H9 (cell line): ENCODE results near the gene BBS1. TPM values are rescaled to one million over a fixed set of nuclear protein-coding genes. Genes with fewer than 3 reads are reported as not detected.

Experiments
- total RNA-seq: library from RNA; stranded (reverse); gene quantifications from 2 replicates; pipeline ENCODE4 v1.2.1, GENCODE V29; 2021

The BBS1 gene
- total RNA-seq, 1 experiment from 2014 or later: 27.2 TPM

Other genes starting within 250 kb of the BBS1 start
- gene RAB1B, start 242.0 kb upstream of the BBS1 start, total RNA-seq: 118 and 122 TPM in 2 replicates
- 11.8 and 12.0 TPM in 2 replicates for gene CNIH2, start 232.5 kb upstream of the BBS1 start, total RNA-seq
- gene YIF1A, start 221.5 kb upstream of the BBS1 start, total RNA-seq: 64.3 and 71.6 TPM in 2 replicates
- gene TMEM151A, start 218.7 kb upstream of the BBS1 start, total RNA-seq: 1.2 and 1.4 TPM in 2 replicates
- gene CD248, start 193.6 kb upstream of the BBS1 start, total RNA-seq: 1.3 and 1.5 TPM in 2 replicates
- gene RIN1, start 174.2 kb upstream of the BBS1 start, total RNA-seq: 5.4 and 5.5 TPM in 2 replicates
- gene BRMS1, start 165.5 kb upstream of the BBS1 start, total RNA-seq: 50.1 and 50.5 TPM in 2 replicates
- 24.3 and 26.3 TPM in 2 replicates for gene B4GAT1, start 163.0 kb upstream of the BBS1 start, total RNA-seq
- gene SLC29A2, start 138.9 kb upstream of the BBS1 start, total RNA-seq: 29.7 and 29.8 TPM in 2 replicates
- 1.6 and 1.8 TPM in 2 replicates for gene NPAS4, start 89.6 kb upstream of the BBS1 start, total RNA-seq
- gene MRPL11, start 71.8 kb upstream of the BBS1 start, total RNA-seq: 105 and 106 TPM in 2 replicates
- 9.3 and 10.3 TPM in 2 replicates for gene PELI3, start 43.7 kb upstream of the BBS1 start, total RNA-seq
- gene DPP3, start 30.2 kb upstream of the BBS1 start, total RNA-seq: 83.1 and 85.3 TPM in 2 replicates
- gene ZDHHC24, start 35.4 kb downstream of the BBS1 start, total RNA-seq: 8.1 and 8.9 TPM in 2 replicates
- gene ACTN3, start 36.3 kb downstream of the BBS1 start, total RNA-seq: 45.7 TPM in 2 replicates
- gene CTSF, start 58.0 kb downstream of the BBS1 start, total RNA-seq: 0.48 and 0.98 TPM in 2 replicates
- 0.88 and 1.1 TPM in 2 replicates for gene CCDC87, start 82.4 kb downstream of the BBS1 start, total RNA-seq
- gene CCS, start 82.5 kb downstream of the BBS1 start, total RNA-seq: 57.5 and 61.1 TPM in 2 replicates
- gene RBM14, start 106.0 kb downstream of the BBS1 start, total RNA-seq: 164 and 171 TPM in 2 replicates
- 264 and 272 TPM in 2 replicates for gene RBM4, start 128.1 kb downstream of the BBS1 start, total RNA-seq
- gene RBM4B, start 167.3 kb downstream of the BBS1 start, total RNA-seq: 34.0 and 36.9 TPM in 2 replicates
- 80.4 and 84.8 TPM in 2 replicates for gene SPTBN2, start 218.6 kb downstream of the BBS1 start, total RNA-seq